ENCODE measurements around the gene EXOSC9. TPM values are rescaled to one million over a fixed set of nuclear protein-coding genes. Genes with fewer than 3 reads are reported as not detected.

EXOSC9 gene
- polyA plus RNA-seq, 3 donors: 13.9 to 21.4 (median 21.3) TPM

DNA sequence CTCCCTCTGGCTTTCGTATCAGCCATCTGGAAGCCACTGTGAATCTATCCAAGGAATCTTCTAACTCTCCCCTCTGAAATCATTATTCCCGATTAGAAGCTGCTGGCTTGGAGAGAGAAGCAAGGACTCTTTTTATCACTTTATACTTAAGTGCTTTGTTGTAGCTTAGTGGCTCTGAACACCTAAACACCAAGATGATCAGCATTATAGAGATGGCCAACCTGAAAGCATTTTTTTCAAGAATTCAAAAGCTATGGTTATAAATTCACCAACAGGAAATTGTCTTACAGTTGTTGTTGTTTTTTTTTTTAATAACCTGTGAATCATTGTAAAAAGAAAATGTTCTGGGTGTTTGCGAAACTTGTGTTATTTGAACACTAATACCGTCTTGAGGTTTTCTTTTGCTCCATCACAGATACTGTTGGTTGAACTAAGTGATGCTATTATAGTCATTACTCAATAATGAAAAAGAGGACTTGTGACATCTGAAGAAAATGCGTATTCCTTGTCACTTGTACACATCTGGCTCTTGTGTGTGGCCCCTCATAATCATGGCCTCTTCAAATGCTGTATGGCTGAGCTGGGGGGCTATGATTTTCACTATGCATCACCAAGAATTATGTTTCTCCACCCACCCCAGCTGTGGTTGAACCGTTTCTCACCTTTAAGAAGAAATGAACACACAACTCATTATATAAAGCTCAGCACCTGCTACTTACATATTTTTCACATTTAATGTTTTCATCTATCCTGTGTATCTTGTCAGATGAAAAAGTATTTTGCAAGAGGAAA is 24.3 kb upstream of the EXOSC9 start:
- no peak for DNase-seq
- Histone ChIP-seq H3K9ac (ENCODE audit: insufficient read depth, low read length, poor library complexity, severe bottlenecking) (no peak overlapping the region), H3K36me3 (replicated peaks in 1 of 2; ENCODE audit: control insufficient read depth in 1 of 2, insufficient read depth in 2 of 2, low read length in 2 of 2) (no peaks in the 10 kb centered on the region), H2AFZ (ENCODE audit: insufficient read depth, low read depth, low read length, poor library complexity, severe bottlenecking) (no peak overlapping the region), H3K27me3 (ENCODE audit: control insufficient read depth in 2 of 2, insufficient read depth in 2 of 2, low read length in 2 of 2) (peaks cover 0 to 4% of the 10 kb centered on the region in 2 donors), H3K9me3 (replicated peaks in 1 of 2; ENCODE audit: control insufficient read depth in 1 of 2, insufficient read depth in 1 of 2, low read length in 2 of 2) (no peaks in the 10 kb centered on the region), H3K4me3 (replicated peaks in 1 of 3; ENCODE audit: low read depth in 2 of 3, low read length in 3 of 3) (no peak overlapping the region), H3K4me2 (replicated peaks; ENCODE audit: extremely low read depth, low read length, poor library complexity, severe bottlenecking) (no peak overlapping the region), H3K27ac (ENCODE audit: low read depth in 1 of 2, low read length in 2 of 2) (no peak overlapping the region), H3K79me2 (ENCODE audit: insufficient read depth, low read length) (no peaks in the 10 kb centered on the region), H4K20me1 (ENCODE audit: insufficient read depth, low read length) (no peaks in the 10 kb centered on the region), H3K4me1 (ENCODE audit: control insufficient read depth in 1 of 2, insufficient read depth in 2 of 2, low read length in 2 of 2) (no peaks in the 10 kb centered on the region)
- Mint-ChIP-seq H3K36me3 (no peaks in the 10 kb centered on the region), H3K27me3 (ENCODE audit: low read depth in 3 of 3) (peaks cover 7 to 22% (median 9%) of the 10 kb centered on the region in 3 donors), H3K27ac (no peak overlapping the region), H3K4me1 (no peaks in the 10 kb centered on the region), H3K4me3 (no peak overlapping the region), H3K9me3 (peaks cover 0 to 4% (median 2%) of the 10 kb centered on the region in 7 donors)
- TF ChIP-seq, protein P1, sequence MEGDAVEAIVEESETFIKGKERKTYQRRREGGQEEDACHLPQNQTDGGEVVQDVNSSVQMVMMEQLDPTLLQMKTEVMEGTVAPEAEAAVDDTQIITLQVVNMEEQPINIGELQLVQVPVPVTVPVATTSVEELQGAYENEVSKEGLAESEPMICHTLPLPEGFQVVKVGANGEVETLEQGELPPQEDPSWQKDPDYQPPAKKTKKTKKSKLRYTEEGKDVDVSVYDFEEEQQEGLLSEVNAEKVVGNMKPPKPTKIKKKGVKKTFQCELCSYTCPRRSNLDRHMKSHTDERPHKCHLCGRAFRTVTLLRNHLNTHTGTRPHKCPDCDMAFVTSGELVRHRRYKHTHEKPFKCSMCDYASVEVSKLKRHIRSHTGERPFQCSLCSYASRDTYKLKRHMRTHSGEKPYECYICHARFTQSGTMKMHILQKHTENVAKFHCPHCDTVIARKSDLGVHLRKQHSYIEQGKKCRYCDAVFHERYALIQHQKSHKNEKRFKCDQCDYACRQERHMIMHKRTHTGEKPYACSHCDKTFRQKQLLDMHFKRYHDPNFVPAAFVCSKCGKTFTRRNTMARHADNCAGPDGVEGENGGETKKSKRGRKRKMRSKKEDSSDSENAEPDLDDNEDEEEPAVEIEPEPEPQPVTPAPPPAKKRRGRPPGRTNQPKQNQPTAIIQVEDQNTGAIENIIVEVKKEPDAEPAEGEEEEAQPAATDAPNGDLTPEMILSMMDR (IDR thresholded peaks at IDR 0.05): no peak
- intact Hi-C loops (cut with micrococcal nuclease): no loop called here
- no CpG with 5 or more reads among the region's 6 CpGs for WGBS (ENCODE audit: insufficient coverage)

DNA sequence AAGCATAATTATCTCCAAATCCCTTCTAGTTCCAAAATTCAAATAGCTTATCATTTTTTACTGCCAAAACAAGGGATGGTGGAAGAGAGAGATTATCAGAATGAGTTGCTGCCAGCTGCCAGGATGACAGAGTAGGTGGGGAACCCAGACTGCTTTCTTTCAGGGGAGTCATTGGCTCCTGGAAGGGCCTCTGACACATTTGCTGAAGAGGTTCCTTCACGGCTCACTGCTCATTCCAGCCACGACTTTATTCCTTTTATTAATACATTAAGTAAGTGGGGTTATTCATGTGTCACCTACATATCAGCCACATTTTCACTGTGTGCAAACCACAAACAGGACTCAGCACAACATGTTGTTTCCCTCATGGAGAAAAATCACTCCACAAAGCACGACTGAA is 23.5 kb upstream of the EXOSC9 start:
- peaks cover 0 to 4% (median 0%) of the 10 kb centered on the region in 7 donors for H3K9me3 Mint-ChIP-seq
- intact Hi-C loops (cut with micrococcal nuclease): no loop called here
- H3K36me3 Mint-ChIP-seq: no peaks in the 10 kb centered on the region
- no peak overlapping the region for H3K27ac ChIP-seq (ENCODE audit: low read depth in 1 of 2, low read length in 2 of 2)
- no peak overlapping the region for H3K4me3 Mint-ChIP-seq
- no peak overlapping the region for H3K4me3 ChIP-seq (replicated peaks in 1 of 3; ENCODE audit: low read depth in 2 of 3, low read length in 3 of 3)
- no peaks in the 10 kb centered on the region for H3K9me3 ChIP-seq (replicated peaks in 1 of 2; ENCODE audit: control insufficient read depth in 1 of 2, insufficient read depth in 1 of 2, low read length in 2 of 2)
- H3K4me2 ChIP-seq (replicated peaks; ENCODE audit: extremely low read depth, low read length, poor library complexity, severe bottlenecking): no peak overlapping the region
- no peaks in the 10 kb centered on the region for H3K79me2 ChIP-seq (ENCODE audit: insufficient read depth, low read length)
- H4K20me1 ChIP-seq (ENCODE audit: insufficient read depth, low read length): no peaks in the 10 kb centered on the region
- no peaks in the 10 kb centered on the region for H3K4me1 Mint-ChIP-seq
- DNase-seq: no peak
- no peak overlapping the region for H3K27ac Mint-ChIP-seq
- TF ChIP-seq, protein P1 (IDR thresholded peaks at IDR 0.05): no peak
- peaks cover 7 to 20% (median 9%) of the 10 kb centered on the region in 3 donors for H3K27me3 Mint-ChIP-seq (ENCODE audit: low read depth in 3 of 3)
- peaks cover 0 to 4% of the 10 kb centered on the region in 2 donors for H3K27me3 ChIP-seq (ENCODE audit: control insufficient read depth in 2 of 2, insufficient read depth in 2 of 2, low read length in 2 of 2)
- H2AFZ ChIP-seq (ENCODE audit: insufficient read depth, low read depth, low read length, poor library complexity, severe bottlenecking): no peak overlapping the region
- 67% methylated on average over 1 of the region's 3 CpGs for WGBS (ENCODE audit: insufficient coverage)
- H3K36me3 ChIP-seq (replicated peaks in 1 of 2; ENCODE audit: control insufficient read depth in 1 of 2, insufficient read depth in 2 of 2, low read length in 2 of 2): no peaks in the 10 kb centered on the region
- H3K4me1 ChIP-seq (ENCODE audit: control insufficient read depth in 1 of 2, insufficient read depth in 2 of 2, low read length in 2 of 2): no peaks in the 10 kb centered on the region
- no peak overlapping the region for H3K9ac ChIP-seq (ENCODE audit: insufficient read depth, low read length, poor library complexity, severe bottlenecking)
